LNCAP (cell line): Measurements from ENCODE around the gene LRRC4.

ENCODE experiments used
- CTCF ChIP-seq: fragments of 450-650 bp; IDR thresholded peaks from 2 replicates; pipeline ENCODE4 v1.5.1; 2017; ENCODE audit warnings: mild to moderate bottlenecking

Gene LRRC4

GRCh38 chr7:128056901-128057300 lies 25.7 kb upstream of the LRRC4 start:
- no peak for TF ChIP-seq CTCF

GRCh38 chr7:128055637-128056036 lies 24.4 kb upstream of the LRRC4 start:
- no peak for TF ChIP-seq CTCF

- no peak for TF ChIP-seq CTCF
These were observed 23.3 kb upstream of the LRRC4 start for GRCh38 chr7:128054511-128054910.

GRCh38 chr7:128053991-128054390 lies 22.8 kb upstream of the LRRC4 start:
- TF ChIP-seq CTCF: no peak

- no peak for TF ChIP-seq CTCF
These were observed 21.8 kb upstream of the LRRC4 start for GRCh38 chr7:128053023-128053422.

- no peak for TF ChIP-seq CTCF
These were observed 21.2 kb upstream of the LRRC4 start for GRCh38 chr7:128052404-128052803.

GRCh38 chr7:128045766-128046165 lies 14.5 kb upstream of the LRRC4 start:
- no peak for TF ChIP-seq CTCF

- no peak for TF ChIP-seq CTCF
These were observed 13.9 kb upstream of the LRRC4 start for GRCh38 chr7:128045158-128045557.
